WTC11 (cell line): ENCODE data around the gene FAM124A. TPM values are rescaled to one million over a fixed set of nuclear protein-coding genes. Genes with fewer than 3 reads are reported as not detected.

Experiments used
- ATAC-seq: fragments of 200-7000 bp; cut with Tn5 transposase; 2 replicates; pipeline ENCODE4 v1.10.0; 2021; ENCODE audit warnings: mild to moderate bottlenecking, moderate library complexity
- CTCF ChIA-PET: fragments of 300-600 bp; sonication (Branson Sonifier 250); formaldehyde crosslinking; loops from one replicate; lab custom pipeline; 2021; ENCODE audit warnings: antibody characterized with exemption; lab: Charles Lee
- POLR2A ChIA-PET: fragments of 350-600 bp; sonication (Branson Sonifier 250); formaldehyde crosslinking; loops from one replicate; lab custom pipeline; 2021; ENCODE audit warnings: antibody characterized with exemption; lab: Charles Lee
- DNase-seq: peaks from one replicate; pipeline ENCODE4 v3.0.0; 2021; ENCODE audit warnings: low spot score
- H3K27ac Mint-ChIP-seq: 2 replicates; pipeline ENCODE4 v1.8.0; 2021; ENCODE audit warnings: mixed read lengths
- H3K27me3 Mint-ChIP-seq: 2 replicates; pipeline ENCODE4 v1.8.0; 2021; ENCODE audit warnings: low read depth, mild to moderate bottlenecking, moderate library complexity, mixed read lengths
- H3K36me3 Mint-ChIP-seq: 2 replicates; pipeline ENCODE4 v1.8.0; 2021; ENCODE audit warnings: mixed read lengths
- H3K4me1 Mint-ChIP-seq: 2 replicates; pipeline ENCODE4 v1.8.0; 2022; ENCODE audit warnings: mixed read lengths
- H3K4me3 Mint-ChIP-seq: 2 replicates; pipeline ENCODE4 v1.8.0; 2021; ENCODE audit warnings: mild to moderate bottlenecking, moderate library complexity, mixed read lengths
- H3K9me3 Mint-ChIP-seq: 2 replicates; pipeline ENCODE4 v1.8.0; 2021; ENCODE audit warnings: mixed read lengths
- AFF4 ChIP-seq: sonication (generic); formaldehyde crosslinking; IDR thresholded peaks from 2 replicates; pipeline ENCODE4 v1.8.1; 2023; ENCODE audit warnings: mild to moderate bottlenecking, missing genetic modification reagents, borderline replicate concordance
- ATF1 ChIP-seq: sonication (generic); formaldehyde crosslinking; IDR thresholded peaks from 2 replicates; pipeline ENCODE4 v1.8.1; 2023; ENCODE audit warnings: mild to moderate bottlenecking, moderate library complexity, missing genetic modification reagents
- CREM ChIP-seq: sonication (generic); formaldehyde crosslinking; IDR thresholded peaks from 2 replicates; pipeline ENCODE4 v1.8.1; 2022; ENCODE audit warnings: mild to moderate bottlenecking, missing genetic modification reagents, moderate library complexity
- E2F5 ChIP-seq: sonication (generic); formaldehyde crosslinking; IDR thresholded peaks from 2 replicates; pipeline ENCODE4 v1.8.1; 2022; ENCODE audit warnings: mild to moderate bottlenecking, moderate library complexity, missing genetic modification reagents
- ETV6 ChIP-seq: sonication (generic); formaldehyde crosslinking; IDR thresholded peaks from 2 replicates; pipeline ENCODE4 v1.8.1; 2022; ENCODE audit warnings: mild to moderate bottlenecking, missing genetic modification reagents
- GRHL2 ChIP-seq: fragments of 250-450 bp; sonication (Bioruptor Pico); IDR thresholded peaks from 2 replicates; pipeline ENCODE4 v1.8.0; 2022; ENCODE audit warnings: mild to moderate bottlenecking, moderate library complexity; ENCODE audit not compliant: insufficient replicate concordance, severe bottlenecking
- HMGA2 ChIP-seq: fragments of 250-450 bp; sonication (Bioruptor Pico); IDR thresholded peaks from 2 replicates; pipeline ENCODE4 v1.4.0; 2021; ENCODE audit warnings: mild to moderate bottlenecking, moderate library complexity
- HMGXB4 ChIP-seq: sonication (generic); formaldehyde crosslinking; IDR thresholded peaks from 2 replicates; pipeline ENCODE4 v1.8.1; 2023; ENCODE audit warnings: mild to moderate bottlenecking, moderate library complexity, missing genetic modification reagents
- MAX ChIP-seq: sonication (generic); formaldehyde crosslinking; IDR thresholded peaks from 2 replicates; pipeline ENCODE4 v1.8.0; 2022; ENCODE audit warnings: mild to moderate bottlenecking, missing genetic modification reagents
- MYBL2 ChIP-seq: sonication (generic); formaldehyde crosslinking; IDR thresholded peaks from 2 replicates; pipeline ENCODE4 v1.8.1; 2023; ENCODE audit warnings: mild to moderate bottlenecking, moderate library complexity, missing genetic modification reagents
- NFATC4 ChIP-seq: fragments of 250-450 bp; sonication (Bioruptor Pico); IDR thresholded peaks from 2 replicates; pipeline ENCODE4 v1.9.0; 2021; ENCODE audit warnings: mild to moderate bottlenecking
- NFE2L1 ChIP-seq: sonication (generic); formaldehyde crosslinking; IDR thresholded peaks from 2 replicates; pipeline ENCODE4 v1.8.1; 2023; ENCODE audit warnings: missing genetic modification reagents
- NR3C1 ChIP-seq: sonication (generic); formaldehyde crosslinking; conservative IDR thresholded peaks from 2 replicates; pipeline ENCODE4 v1.8.1; 2023; ENCODE audit warnings: low read depth, mild to moderate bottlenecking, missing genetic modification reagents
- PRRX2 ChIP-seq: fragments of 250-450 bp; sonication (Bioruptor Pico); IDR thresholded peaks from 2 replicates; pipeline ENCODE4 v1.8.0; 2021; ENCODE audit warnings: mild to moderate bottlenecking
- SOX15 ChIP-seq: fragments of 250-450 bp; sonication (Bioruptor Pico); IDR thresholded peaks from 2 replicates; pipeline ENCODE4 v1.9.0; 2021; ENCODE audit warnings: mild to moderate bottlenecking
- TEAD4 ChIP-seq: sonication (generic); formaldehyde crosslinking; IDR thresholded peaks from 2 replicates; pipeline ENCODE4 v1.8.0; 2022; ENCODE audit warnings: mild to moderate bottlenecking, missing genetic modification reagents
- ZNF317 ChIP-seq: sonication (generic); formaldehyde crosslinking; IDR thresholded peaks from 2 replicates; pipeline ENCODE4 v1.8.1; 2023; ENCODE audit warnings: low read depth, mild to moderate bottlenecking, moderate library complexity, missing genetic modification reagents, borderline replicate concordance
- ZNF423 ChIP-seq: fragments of 250-450 bp; sonication (Bioruptor Pico); IDR thresholded peaks from 2 replicates; pipeline ENCODE4 v2.1.2; 2022; ENCODE audit warnings: mild to moderate bottlenecking, moderate library complexity
- ZNF671 ChIP-seq: fragments of 250-450 bp; sonication (Bioruptor Pico); IDR thresholded peaks from 2 replicates; pipeline ENCODE4 v1.8.0; 2021; ENCODE audit warnings: mild to moderate bottlenecking
- ZSCAN18 ChIP-seq: fragments of 250-450 bp; sonication (Bioruptor Pico); IDR thresholded peaks from 2 replicates; pipeline ENCODE4 v2.1.2; 2022; ENCODE audit warnings: mild to moderate bottlenecking, moderate library complexity
- total RNA-seq: library from RNA; stranded (reverse); gene quantifications from 3 replicates; pipeline ENCODE4 v1.2.3, GENCODE V29; 2021

Gene FAM124A
- total RNA-seq, 1 experiment from 2014 or later = 45.8 TPM

- no peak for DNase-seq
- TF ChIP-seq CREM (CRISPR knock-in tag) (no peak), ZNF671 (CRISPR knock-in tag) (no peak), AFF4 (CRISPR knock-in tag) (no peak), SOX15 (CRISPR knock-in tag) (no peak), ZSCAN18 (CRISPR knock-in tag) (no peak), HMGXB4 (CRISPR knock-in tag) (no peak), ZNF317 (CRISPR knock-in tag) (no peak), ATF1 (CRISPR knock-in tag) (no peak), TEAD4 (CRISPR knock-in tag) (no peak), ETV6 (no peak), NFATC4 (no peak), MAX (CRISPR knock-in tag) (no peak), ZNF423 (CRISPR knock-in tag) (no peak), MYBL2 (CRISPR knock-in tag) (no peak), PRRX2 (CRISPR knock-in tag) (no peak), E2F5 (no peak), HMGA2 (CRISPR knock-in tag) (no peak), GRHL2 (CRISPR knock-in tag) (no peak), NFE2L1 (no peak), NR3C1 (CRISPR knock-in tag) (no peak)
- Mint-ChIP-seq H3K4me1 (peaks cover 15% of the 10 kb centered on the region), H3K9me3 (no peaks in the 10 kb centered on the region), H3K36me3 (no peaks in the 10 kb centered on the region), H3K27me3 (no peaks in the 10 kb centered on the region), H3K27ac (no peak overlapping the region), H3K4me3 (no peak overlapping the region)
- CTCF ChIA-PET = no interaction called here
- POLR2A ChIA-PET = no interaction called here
- no peak for ATAC-seq
Observed at GRCh38 chr13:51332566-51333361, 110.6 kb downstream of the FAM124A start.
